ENCODE results near the gene LARP4B.

The LARP4B gene

GRCh38 chr10:920450-920849 lies 11.1 kb downstream of the LARP4B start:
- no peak overlapping the region for H3K4me3 ChIP-seq (ENCODE audit: control insufficient read depth, low read depth, low read length)
- DNase-seq (ENCODE audit: low read depth) = no peak
- TF ChIP-seq, protein P1, sequence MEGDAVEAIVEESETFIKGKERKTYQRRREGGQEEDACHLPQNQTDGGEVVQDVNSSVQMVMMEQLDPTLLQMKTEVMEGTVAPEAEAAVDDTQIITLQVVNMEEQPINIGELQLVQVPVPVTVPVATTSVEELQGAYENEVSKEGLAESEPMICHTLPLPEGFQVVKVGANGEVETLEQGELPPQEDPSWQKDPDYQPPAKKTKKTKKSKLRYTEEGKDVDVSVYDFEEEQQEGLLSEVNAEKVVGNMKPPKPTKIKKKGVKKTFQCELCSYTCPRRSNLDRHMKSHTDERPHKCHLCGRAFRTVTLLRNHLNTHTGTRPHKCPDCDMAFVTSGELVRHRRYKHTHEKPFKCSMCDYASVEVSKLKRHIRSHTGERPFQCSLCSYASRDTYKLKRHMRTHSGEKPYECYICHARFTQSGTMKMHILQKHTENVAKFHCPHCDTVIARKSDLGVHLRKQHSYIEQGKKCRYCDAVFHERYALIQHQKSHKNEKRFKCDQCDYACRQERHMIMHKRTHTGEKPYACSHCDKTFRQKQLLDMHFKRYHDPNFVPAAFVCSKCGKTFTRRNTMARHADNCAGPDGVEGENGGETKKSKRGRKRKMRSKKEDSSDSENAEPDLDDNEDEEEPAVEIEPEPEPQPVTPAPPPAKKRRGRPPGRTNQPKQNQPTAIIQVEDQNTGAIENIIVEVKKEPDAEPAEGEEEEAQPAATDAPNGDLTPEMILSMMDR (IDR thresholded peaks at IDR 0.05; ENCODE audit: control insufficient read depth, insufficient read depth, low read depth, low read length, missing control alignments) = no peak

GRCh38 chr10:919481-919880 lies 12.0 kb downstream of the LARP4B start:
- no peak overlapping the region for H3K4me3 ChIP-seq (ENCODE audit: control insufficient read depth, low read depth, low read length)
- TF ChIP-seq, protein P1 (IDR thresholded peaks at IDR 0.05; ENCODE audit: control insufficient read depth, insufficient read depth, low read depth, low read length, missing control alignments) = no peak

GRCh38 chr10:917999-918398 lies 13.5 kb downstream of the LARP4B start:
- no peak for DNase-seq (ENCODE audit: low read depth)
- H3K4me3 ChIP-seq (ENCODE audit: control insufficient read depth, low read depth, low read length) = no peak overlapping the region
- TF ChIP-seq, protein P1 (IDR thresholded peaks at IDR 0.05; ENCODE audit: control insufficient read depth, insufficient read depth, low read depth, low read length, missing control alignments) = no peak

More at GRCh38 chr10:919481-919880, 12.0 kb downstream of the LARP4B start:
- no peak for DNase-seq (ENCODE audit: low read depth)

DNA sequence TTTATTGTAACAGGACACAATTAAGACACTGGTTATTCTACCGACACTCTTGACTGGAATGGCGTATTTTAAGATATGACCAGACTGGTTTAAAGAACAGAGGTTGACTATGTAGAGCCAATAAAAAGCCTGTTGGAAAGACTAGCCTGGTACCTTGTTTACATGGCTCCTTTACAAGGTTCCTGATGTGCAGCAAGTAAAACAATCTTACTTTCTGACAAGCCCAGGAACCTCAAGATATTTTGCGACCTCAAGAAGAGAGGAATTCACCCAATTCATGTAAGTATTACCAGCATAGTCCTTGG lies 14.1 kb downstream of the LARP4B start:
- no peak overlapping the region for H3K4me3 ChIP-seq (ENCODE audit: control insufficient read depth, low read depth, low read length)
- DNase-seq (ENCODE audit: low read depth) = no peak
- TF ChIP-seq, protein P1 (IDR thresholded peaks at IDR 0.05; ENCODE audit: control insufficient read depth, insufficient read depth, low read depth, low read length, missing control alignments) = no peak

- TF ChIP-seq, protein P1 (IDR thresholded peaks at IDR 0.05; ENCODE audit: control insufficient read depth, insufficient read depth, low read depth, low read length, missing control alignments) = no peak
- DNase-seq (ENCODE audit: low read depth) = no peak
- no peak overlapping the region for H3K4me3 ChIP-seq (ENCODE audit: control insufficient read depth, low read depth, low read length)
Observed at GRCh38 chr10:916716-917415, 14.6 kb downstream of the LARP4B start.

DNA sequence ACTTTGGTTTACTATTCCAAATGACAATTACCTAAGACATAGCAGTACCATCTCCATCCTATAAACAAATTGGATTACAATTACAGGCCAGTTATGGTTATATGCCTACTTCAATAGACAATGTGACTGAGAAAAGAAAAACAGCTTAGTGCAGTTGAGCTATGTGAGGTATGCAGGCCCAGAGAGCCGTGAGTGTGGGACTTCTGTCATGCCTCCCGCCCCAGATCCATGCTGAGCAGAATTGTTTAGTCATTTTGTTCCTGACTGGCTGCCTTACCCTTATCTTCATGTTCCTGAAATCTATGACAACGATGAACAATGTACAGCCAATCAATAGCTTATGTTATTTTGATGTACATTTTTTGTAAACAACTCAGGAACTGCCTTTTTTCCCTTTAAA lies 21.7 kb downstream of the LARP4B start:
- TF ChIP-seq, protein P1 (IDR thresholded peaks at IDR 0.05; ENCODE audit: control insufficient read depth, insufficient read depth, low read depth, low read length, missing control alignments) = no peak
- DNase-seq (ENCODE audit: low read depth) = no peak
- H3K4me3 ChIP-seq (ENCODE audit: control insufficient read depth, low read depth, low read length) = no peak overlapping the region

Measured in AG09309 (cell line).